ENCODE results near the gene PCBD1.

The PCBD1 gene

GRCh38 chr10:70845816-70846215 is 42.5 kb downstream of the PCBD1 start:
- intact Hi-C loops (cut with DNase I): no loop called here
- no peak for DNase-seq

- intact Hi-C loops (cut with DNase I): no loop called here
- no peak for DNase-seq
Measured at GRCh38 chr10:70845256-70845655, 43.1 kb downstream of the PCBD1 start.

- intact Hi-C loops (cut with DNase I): no loop called here
Measured at GRCh38 chr10:70843776-70844489, 44.4 kb downstream of the PCBD1 start.

DNA sequence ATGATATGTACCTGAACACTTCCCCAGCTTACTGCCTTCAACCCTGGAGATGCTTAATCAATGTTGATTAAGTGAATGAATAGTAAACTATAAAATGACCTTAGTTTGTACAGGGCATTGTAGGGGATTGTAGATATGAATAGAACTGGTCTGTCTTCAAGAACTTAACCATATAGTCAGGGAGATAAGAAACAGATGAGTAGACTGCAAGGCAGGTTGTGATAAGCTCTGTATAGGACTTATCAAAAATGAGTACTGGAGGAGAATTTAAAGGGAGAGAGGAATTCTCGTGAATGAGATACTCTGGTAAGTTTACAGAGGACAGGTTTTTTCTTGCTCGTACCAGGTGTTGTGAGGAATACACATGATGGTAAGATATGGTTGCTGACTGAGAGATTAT is 45.0 kb downstream of the PCBD1 start:
- DNase-seq: no peak
- intact Hi-C loops (cut with DNase I): no loop called here

More at GRCh38 chr10:70843776-70844489, 44.4 kb downstream of the PCBD1 start:
- no peak for DNase-seq

DNA sequence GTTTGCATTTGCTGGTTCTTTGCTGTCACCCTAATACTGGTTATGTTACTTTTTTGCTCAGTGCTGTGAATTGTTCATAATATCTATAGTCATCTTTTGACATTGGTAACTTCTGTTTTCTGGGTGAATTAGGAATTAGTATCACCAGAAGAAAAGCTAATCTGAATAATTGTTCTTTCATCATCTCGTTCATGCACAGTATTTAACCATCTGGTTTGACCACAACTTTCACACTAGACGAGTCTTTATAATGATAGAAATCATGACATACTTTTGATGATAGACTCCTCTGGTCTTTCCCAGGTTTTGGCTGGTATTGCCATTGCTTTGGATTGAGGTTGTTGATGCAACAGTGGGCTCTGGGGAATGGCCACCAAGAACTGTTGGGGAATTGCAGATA is 47.5 kb downstream of the PCBD1 start:
- intact Hi-C loops (cut with DNase I): no loop called here
- DNase-seq: no peak

GRCh38 chr10:70838270-70838805 is 50.0 kb downstream of the PCBD1 start:
- intact Hi-C loops (cut with DNase I): no loop called here
- no peak for DNase-seq

DNA sequence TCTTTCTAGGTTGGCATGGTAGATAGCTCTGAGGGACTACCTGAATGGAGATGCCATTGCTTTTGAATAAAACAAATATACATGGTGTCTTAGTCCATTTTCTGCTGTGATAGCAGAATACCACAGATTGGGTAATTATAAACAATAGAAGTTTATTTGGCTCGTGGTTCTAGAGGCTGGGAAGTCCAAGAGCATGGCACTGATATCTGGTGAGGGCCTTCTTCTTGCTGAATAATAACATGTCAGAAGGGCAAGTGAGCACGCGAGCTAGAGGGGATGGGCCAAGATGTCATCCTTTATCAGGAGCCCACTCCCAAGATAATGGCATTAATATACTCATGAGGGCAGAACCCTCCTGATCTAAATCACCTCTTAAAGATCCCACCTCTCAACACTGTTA is 50.7 kb downstream of the PCBD1 start:
- intact Hi-C loops (cut with DNase I): no loop called here
- no peak for DNase-seq

- no peak for DNase-seq
- intact Hi-C loops (cut with DNase I): no loop called here
Measured at GRCh38 chr10:70836319-70836718, 52.0 kb downstream of the PCBD1 start.

DNA sequence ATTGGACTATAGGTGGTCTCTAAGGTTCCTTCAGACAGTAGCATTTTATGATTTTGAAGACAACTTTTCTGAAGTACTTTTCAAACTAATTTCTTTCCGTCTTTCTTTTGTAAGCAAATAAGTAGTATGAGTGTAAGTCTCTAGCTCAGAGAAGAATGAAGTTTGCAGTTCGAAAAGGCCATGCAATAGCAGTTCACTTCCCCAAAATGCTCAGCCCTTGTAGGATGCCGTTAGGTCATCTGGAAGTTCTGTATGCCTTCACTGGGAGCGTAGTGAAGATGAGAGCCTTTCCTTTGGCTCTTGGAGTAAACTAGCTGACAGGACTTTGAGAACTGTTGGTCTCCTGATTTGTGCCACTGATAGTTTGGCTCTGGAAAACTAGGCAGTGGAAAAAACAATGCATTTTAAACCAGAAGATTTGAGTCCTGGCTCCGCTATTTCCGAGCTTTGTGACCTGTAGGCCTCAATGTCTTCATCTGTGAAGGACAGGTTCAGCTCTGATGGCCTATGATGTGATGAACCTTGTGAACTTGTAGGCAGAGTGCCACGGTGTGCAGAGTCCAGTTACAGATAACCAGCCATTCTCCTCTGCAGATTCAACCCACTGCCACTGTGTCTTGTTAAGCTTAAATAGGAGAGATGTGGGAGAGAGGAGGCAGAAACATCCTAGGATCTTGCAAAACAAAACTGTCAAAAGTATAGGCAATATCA is 53.8 kb downstream of the PCBD1 start:
- no peak for DNase-seq
- intact Hi-C loops (cut with DNase I): no loop called here

GRCh38 chr10:70834021-70834420 is 54.3 kb downstream of the PCBD1 start:
- no peak for DNase-seq
- intact Hi-C loops (cut with DNase I): no loop called here

- no peak for DNase-seq
- intact Hi-C loops (cut with DNase I): no loop called here
Measured at GRCh38 chr10:70833601-70834000, 54.8 kb downstream of the PCBD1 start.
